Stimulated activated CD4-positive, alpha-beta T cell treated with anti-CD3 and anti-CD28 coated beads, Interleukin-12 subunit alpha, Interleukin-12 subunit beta, amount 100 ng/mL, for 48 hours (primary cell): ENCODE data around the gene COL27A1.

Source experiments
- DNase-seq, 3 donors: peaks; one replicate each; pipeline ENCODE4 v3.0.0-alpha.2; 2020; ENCODE audit warnings: low read depth in 2 of 3, low spot score in 1 of 3

Gene COL27A1

DNA sequence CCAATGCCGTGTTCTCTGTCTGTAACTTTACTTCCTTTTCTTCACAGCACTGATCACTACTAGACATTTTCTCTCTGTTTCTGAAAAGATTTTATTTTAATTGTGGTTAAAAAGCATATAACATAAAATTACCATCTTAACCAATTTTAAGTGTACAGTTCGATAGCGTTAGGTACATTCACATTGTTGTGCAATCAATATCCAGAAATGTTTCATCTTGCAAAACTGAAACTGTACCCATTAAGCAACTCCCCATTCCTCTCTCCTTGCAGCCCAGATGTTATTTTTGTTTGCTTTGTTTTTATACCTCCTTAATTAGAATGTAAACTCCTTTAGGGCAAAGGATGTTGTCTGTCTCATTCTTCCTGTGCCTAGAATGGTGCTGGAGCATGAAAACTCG is 47.5 kb downstream of the COL27A1 start:
- no peak for DNase-seq

DNA sequence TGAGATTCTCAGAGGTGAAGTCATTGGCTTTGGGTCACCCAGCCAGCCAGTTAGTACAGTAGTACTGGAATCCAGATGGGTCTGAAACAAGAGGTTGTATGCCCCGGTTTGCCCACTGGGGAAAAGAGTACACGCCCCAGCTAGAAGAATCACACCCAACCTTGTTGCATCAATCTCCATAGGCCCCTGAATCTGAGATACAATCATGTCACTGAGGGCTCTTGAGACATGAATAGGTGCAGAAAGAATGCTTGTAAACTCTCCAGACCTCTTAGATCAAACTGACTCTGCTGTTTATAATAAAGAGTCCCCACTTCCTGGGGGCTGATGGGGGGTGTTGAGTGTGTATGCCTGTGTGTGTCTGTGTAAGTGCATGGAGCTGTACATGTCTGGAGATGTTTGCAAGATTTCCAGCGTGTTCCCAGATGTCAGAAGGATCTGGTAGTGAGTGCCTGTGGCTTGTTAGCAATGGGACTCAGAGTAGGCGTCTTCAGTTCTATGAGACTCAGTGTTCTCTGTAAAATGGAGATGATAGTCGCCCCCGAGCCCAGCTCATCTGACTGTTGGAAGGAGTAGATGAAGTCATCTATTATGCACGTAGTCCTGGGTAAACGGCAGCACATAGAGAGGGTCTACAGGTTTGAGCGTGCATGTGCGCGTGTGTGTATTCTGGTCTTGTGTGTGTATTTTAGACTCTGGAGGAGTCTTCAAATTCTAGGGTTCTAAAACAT is 48.2 kb downstream of the COL27A1 start:
- no peak for DNase-seq

DNA sequence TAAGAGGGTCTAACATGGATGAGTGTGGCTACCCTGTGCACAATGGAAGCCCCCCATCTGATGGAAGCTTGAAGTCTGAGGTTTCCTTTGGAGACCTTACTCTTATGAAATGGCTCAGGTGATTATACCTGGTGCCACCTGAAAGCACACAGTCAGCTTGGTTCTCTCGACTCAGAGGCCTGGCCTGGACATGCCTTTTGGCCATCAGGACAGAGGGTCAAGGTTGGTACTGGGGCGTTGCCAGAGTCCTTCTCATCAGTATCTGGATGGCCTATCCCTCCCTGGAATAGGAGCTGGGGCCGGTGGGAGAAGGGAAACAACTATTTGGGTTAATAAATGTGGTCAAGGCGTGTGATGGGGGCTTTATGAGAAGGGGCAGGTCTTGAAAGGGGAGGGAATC is 48.9 kb downstream of the COL27A1 start:
- DNase-seq, result no peak

DNA sequence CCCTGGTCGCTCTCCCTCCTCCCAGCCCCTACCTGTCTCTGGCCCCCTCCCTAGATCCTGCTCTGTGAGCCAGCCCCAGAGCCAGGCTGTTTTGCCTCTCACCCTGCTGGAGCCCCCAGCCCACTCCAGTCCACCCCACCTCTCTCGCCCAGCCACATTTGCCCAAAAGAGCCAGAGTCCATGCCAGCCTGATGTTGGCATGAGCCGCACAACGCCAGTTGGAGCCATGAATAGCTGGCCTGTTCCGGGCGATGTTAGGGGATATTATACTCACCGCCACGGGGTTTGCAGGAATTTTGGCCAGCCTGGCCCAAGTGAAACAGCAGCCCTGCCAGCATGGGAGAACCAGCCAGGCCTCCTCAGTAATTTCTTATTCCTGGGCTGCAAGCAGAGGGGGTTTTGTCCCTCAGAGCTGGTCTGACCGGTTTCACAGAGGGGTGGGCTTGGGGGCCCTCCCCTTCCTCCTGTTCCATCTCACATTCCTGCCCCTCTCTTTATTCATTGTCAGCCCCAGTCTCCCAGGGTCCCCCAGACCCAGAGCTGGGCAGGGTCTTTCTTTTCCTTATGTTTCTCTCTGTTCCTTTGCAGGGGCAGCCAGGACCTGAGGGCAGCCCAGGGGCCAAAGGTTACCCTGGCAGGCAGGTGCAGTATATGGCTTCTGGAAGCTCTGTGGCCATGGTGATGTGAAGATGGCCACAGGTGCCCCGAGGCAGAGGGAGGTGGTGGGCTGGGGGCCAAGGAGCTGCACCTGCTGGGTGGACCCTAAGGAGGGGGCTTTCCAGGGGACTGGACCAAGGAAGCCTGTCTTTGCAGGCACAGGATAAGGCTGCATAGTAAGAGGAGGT is 50.1 kb downstream of the COL27A1 start:
- no peak for DNase-seq

DNA sequence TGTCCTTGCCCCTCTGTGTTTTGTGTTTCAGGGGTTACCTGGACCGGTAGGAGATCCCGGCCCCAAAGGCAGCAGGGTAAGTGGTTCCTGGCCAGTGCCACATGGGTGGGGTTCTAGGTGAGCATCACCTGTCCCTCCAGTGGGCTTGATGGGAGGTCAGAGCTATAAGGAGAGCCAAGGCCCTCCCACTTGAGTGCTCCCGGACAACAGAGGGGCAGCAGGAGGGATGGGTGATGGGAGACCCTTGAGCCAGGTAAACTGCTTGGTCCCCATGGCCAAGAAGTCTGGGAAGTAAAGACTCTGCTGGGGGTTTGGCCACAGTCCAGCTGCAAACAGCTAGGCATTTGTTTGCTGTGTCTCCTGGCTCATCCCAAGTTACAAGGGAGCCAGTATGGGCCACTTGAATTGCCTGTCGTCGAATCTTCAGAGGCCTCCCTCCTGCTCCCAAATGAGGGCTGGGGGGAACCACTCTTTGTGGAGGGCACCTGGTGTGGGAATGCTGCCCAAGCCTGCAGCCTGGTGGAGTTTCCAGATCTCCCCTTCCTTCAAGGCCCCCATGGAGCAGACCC is 51.0 kb downstream of the COL27A1 start:
- DNase-seq, result no peak

DNA sequence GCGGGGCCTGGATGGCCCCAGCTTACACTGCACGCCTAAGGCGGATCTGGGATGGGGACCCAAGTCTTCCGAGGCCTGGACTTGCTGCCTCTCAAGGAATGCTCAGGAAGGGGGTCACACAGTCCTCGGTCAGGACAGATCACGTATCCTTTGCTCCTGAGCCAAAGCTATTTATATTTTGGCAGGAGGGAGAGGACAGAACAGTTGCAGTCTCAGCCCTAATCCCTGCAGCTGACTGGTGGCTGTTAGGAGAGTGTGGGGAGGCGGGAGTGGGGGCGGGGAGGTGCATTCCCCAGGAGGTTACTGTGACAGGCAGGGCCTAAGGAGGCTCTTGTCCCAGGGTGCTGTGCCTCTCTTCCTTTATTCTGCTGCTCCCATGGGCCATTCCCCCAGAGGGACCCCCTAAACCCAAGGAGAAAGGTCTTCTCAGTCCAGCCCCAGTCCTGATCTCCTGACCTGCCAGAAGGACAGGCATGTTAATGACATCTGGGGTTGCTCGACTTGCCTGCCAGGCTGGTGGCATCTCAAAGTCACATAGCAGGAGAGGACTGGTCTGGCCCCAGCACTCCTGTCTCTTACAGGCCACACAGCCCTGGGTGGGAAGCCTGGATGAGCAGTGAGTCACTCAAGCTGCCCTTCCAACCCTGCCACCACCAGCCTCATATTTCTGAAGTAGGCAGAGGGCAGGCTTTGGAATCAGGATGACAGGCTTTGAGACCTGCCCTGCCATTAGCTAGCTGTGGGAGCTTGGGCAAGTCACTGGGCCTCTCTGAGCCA is 51.9 kb downstream of the COL27A1 start:
- DNase-seq, result no peak

DNA sequence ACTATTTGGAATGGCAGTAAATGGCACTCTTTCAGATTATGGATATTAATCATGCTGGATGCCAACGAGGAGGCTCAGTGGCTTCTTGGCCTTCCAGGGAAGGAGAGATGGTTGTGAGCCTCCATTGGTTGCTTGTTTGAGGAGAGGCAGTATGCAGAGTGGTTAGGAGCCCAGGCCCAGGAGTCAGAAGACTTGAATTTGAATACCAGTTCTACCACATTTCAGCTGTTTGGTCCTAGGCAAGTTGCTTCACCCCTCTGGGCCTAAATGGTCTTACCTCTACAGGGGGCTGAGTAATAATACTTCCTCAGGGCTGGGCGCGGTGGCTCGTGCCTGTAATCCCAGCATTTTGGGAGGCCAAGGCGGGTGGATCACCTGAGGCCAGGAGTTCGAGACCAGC is 52.5 kb downstream of the COL27A1 start:
- no peak for DNase-seq

DNA sequence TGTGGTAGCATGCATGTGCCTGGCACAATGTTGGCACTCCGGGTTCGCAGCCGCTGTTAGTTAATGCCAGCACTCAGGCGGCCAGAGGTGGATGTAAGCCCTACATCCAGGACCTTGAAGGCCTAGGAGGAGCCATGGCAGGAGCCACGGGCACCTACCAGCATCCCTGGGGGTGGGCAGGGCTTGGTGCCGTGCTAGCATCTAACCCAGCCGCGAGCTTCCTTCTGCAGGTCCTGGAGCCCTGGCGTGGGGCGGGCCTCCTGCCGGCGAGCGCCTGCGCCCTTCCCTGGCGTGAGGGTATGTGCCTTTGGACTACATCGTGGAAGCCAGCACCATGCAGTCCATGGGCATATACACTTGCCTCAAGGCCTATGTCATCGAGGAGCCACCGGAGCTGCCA is 53.8 kb downstream of the COL27A1 start:
- no peak for DNase-seq

DNA sequence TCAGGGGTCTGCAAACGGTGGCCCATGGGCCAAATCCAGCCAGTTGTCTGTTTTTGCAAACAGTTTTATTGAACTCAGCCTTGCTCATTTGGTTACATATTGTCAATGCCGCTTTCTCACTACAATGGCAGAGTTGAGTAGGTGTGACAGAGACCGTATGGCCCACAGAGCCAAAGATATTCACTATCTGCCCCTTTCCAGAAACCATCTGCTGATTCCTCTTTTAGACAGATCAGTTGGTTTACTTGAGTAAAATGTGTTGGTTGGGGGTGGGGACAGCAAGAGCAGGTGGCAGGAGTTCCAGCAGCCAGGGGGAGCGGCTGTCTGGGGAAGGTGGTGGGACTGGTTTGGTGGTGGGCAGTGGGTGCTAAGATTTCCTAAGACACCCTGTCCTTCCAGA is 54.8 kb downstream of the COL27A1 start:
- DNase-seq, result no peak

DNA sequence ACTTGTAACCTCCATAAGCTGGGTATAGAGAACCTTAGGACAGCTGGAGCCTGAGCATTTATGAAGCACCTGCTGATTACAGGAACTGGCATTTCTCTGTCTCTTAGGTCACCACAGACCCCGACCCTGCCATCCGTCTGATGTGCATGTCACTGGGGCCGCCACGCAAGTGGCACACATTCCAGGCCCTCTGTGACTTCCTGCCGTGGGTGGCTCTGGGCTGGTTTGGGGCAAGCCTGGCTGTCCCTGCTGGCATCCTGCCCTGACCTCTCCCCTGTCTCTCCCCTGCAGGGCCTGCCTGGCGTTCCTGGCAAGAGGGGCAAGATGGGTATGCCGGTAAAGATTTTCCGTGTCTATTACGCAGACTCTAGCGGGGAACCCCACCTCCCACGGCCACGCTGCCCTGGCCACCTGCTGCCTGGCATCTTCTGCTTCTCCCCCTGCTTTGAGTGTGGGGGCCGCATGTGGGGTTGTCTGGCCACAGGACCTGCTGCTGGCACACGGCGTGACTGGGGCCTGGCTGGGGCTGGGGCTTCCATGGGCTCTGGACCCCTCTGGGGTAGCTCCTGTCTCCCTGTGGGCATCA is 55.4 kb downstream of the COL27A1 start:
- no peak for DNase-seq

DNA sequence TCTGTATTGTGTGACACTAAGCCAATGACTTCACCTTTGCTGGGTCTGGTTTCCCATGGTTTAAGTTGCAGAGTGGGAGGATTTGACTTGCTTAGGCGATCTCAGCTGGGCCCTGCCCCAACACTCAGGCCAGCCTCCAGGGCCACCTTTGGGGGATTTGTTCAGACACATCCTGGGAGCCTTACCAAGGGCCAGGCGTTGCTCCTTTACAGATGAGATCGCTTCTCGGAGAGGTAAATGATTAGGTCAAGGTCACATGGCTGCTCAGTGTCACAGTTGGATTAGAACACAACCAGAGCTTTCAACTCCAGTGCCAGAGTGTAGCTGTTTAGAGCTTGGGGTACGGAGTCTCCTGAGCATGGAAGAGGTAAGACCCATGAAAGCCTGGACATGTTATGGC is 57.5 kb downstream of the COL27A1 start:
- DNase-seq, result no peak

DNA sequence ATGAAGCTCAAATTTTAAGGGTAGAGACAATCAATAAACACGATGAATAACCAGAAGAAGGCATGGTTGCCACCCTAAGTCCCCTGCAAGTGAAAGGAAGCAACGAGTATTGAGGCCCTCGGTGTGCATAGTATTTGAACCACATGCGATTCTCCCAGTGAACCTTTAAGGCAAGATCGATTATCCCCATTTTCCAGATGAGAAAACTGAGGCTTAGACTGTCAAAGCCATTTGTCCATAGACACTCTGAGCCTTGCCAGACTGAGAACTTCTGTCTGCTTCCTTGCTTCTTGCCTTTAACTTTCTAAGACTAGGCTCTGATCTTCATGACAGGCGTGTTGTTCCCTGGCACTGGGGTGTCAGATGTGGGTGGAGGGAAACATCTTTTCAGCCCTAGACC is 58.2 kb downstream of the COL27A1 start:
- no peak for DNase-seq

DNA sequence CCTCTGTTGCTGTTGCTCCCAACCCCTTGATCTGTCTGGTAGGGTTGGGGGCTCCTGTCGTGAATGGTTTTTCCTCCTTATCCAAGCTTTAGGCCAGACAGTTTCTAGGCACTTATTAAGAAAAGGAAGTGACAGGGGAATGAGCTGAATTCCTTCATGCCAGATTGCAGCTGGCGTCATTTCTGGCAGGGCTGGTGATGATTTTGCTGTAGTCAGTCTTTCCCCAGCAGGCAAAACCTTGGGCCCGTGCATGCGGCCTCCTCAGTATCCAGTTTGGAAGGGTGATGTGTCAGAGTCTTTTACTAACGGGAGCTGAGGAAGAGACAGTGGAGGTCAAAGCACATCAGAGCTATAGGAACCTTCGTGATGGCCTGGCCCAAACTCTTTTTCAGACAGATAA is 58.8 kb downstream of the COL27A1 start:
- no peak for DNase-seq

DNA sequence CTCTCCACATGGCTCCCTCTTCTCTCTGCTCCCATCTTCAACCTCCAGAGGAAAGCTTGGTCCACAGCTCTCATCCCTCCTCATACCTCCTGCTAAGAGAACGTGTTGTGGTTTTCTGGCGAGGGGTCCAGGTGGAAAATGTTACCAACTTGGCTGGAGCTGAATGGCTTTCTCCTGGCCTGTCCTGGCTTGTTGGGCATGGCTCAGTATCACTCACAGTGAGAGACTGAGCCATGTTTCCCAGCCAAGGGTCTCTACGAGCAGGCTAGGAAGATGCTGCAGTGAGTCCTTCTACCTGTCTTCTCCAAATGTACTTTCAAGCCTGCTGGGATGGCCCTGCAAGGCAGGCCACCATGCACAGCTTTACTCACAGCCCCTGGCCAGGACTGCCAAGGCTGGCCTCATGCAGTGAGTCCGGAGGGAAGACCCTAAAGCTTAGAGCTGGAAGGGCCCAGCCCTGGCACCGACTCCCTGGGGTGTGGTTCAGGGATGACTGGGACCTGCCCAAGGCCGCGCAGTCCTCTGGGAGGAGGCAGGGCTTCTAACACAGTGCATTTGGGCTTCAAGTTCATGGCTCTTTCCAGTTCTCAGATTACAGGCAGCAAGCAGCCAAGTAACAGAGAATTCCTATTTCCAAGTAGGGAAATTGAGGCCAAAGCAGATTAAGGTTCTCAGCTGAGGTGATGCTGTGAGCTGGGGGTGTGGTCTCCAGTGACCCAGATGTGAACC is 59.5 kb downstream of the COL27A1 start:
- DNase-seq, result no peak

DNA sequence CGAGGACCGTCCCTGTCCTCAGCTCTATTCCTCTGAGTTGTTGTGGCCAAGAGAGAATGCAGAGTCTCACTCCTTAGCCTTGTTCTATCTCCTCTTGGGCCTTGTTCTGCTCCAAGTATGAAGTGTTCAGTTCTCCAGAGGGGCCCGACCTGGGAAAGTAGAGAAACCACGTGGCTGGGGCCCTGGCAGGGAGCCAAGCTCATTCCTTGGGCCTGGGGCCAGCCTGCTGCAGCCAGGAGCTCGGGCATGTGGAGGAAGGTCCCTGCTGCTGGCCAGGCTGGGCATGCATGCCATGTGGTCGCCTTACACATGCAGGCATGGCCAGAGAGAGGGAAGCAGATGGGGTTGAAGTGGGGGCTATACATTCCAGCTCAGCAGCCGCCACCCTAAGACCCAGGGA is 60.7 kb downstream of the COL27A1 start:
- DNase-seq, result no peak

DNA sequence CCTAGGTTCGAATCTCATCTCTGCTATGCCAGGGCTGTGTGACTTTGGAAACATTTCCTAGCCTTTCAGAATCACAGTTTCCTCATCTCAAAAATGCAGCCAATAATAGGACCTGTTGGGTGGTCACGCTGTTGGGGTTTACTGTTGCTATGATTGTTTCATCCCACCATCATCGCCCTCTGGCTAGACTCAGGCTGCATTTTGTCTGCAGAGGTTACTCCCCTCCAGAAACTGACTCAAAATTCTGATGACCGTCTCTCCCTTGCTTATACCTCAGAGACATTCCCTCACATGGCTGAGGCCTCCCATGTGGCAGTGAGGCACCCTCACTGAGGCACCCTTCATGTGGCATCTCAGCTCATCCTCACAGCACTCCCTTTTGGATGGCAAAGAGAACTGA is 61.6 kb downstream of the COL27A1 start:
- DNase-seq, result no peak

DNA sequence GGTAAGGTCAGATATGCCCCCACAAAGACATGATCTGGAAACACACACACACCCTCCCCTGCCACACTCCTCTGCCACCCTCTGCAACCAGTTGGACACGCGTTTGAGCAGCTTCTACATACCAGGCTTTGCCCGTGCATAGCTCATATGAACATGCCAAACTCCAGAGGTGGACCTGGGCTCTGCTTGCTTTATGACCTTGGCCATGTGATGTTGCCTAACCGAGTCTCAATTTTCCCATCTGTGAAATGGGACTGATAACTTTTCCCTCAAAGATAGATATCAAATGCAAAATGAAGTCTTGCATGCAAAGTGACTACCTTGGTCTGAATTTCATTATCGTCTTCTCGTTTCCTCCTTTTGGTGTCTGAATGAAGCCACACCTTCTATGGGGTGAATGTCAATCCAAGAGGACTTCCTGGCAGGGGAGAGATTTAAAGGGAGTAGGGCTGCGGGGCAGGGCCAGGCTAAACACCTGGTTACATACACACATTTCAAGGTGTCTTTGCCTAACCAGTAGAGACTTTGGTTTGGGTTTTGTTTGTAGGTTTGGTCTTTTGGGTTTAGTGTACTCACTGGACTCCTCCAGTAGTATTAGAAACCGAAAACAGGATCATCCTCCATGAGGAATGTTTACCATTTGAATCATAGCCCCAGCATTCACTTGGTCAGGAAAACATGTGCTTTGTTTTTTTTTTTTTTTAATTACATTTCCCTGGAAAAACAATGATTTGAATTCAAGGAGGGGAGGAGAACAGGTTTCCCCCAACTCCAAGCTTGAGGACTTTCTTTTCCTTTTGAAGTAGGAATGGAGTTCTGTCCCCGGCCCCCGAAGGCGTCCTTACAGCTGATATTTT is 63.2 kb downstream of the COL27A1 start:
- DNase-seq, result no peak

DNA sequence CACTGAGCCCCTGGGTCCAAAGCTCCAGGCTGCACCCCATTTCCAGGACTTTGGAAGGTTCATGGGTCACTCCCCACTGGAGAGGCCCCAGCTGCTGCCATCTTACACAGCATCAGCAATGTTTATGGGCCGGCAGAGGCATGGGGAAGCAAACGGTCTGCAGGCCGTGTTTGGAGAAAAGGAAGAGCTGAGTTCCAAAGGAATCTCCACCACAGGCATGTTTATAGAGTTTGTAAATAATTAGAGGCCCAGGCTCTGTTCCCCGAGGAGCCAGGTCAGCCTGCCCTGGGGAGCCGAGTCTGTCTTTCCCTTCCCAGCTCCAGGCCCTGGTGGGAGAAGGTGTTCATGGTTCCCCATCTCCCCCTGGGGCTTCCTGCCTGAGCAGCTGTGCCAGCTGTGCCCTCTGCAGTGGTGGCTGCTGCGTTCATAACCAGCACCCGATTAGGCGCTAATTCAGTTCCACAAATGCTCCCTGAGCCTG is 64.8 kb downstream of the COL27A1 start:
- no peak for DNase-seq

DNA sequence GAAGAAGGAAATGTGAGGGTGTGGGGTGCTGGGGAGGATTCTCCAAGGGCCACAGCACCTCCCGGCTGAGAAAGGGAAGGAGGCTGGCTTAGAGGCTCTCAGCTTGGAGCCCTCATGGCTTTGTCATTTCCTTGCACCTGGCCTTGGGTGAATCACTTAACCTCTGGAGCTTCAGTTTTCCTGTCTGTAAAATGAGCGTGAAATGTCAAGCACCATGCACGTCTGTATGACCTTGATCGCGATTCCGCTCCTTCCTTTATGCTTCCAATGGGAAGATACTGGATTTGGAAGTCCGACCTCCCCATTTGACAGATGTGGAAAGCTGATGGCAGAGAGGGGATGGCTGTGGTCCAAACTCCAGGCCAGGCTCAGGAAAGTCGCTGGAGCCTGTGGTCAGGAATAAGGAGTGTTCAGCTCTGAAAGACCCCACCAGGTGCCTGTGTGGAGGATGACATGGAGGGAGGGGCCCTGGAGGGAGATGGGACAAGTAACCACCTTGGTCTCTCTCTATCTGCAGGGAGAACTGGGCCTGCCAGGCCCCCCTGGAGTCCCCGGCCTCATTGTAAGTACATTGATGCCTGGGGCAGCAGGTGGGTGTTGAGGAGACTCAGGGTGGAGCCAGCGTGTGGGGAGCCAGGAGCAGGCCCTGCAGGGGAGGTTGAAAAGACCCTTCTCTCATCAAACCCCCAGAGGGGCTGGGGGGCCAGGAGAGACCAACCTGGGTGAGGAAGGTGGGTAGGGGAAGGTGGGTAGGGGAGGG is 66.5 kb downstream of the COL27A1 start:
- DNase-seq, result no peak
